ENCODE data around the gene CACNG4. TPM values are rescaled to one million over a fixed set of nuclear protein-coding genes. Genes with fewer than 3 reads are reported as not detected.

CACNG4 gene
- total RNA-seq, 4 donors from 2014 or later = 0.44 TPM; not detected in 3

GRCh38 chr17:67003231-67003630 lies 38.7 kb downstream of the CACNG4 start:
- DNase-seq (ENCODE audit: low spot score in 2 of 2) = no peak
- no peak for TF ChIP-seq EP300 (IDR thresholded peaks at IDR 0.05)
- TF ChIP-seq POLR2A (IDR thresholded peaks at IDR 0.05) = no peak
- no peak for TF ChIP-seq CTCF (IDR thresholded peaks at IDR 0.05)
- Histone ChIP-seq H3K27ac (no peak overlapping the region), H3K4me3 (no peak overlapping the region), H3K36me3 (no peaks in the 10 kb centered on the region), H3K9me3 (peaks cover 0 to 22% (median 0%) of the 10 kb centered on the region in 4 donors), H3K27me3 (no peaks in the 10 kb centered on the region), H3K4me1 (no peaks in the 10 kb centered on the region)
- WGBS, 2 donors = 88 to 94% methylated on average over 2 of the region's 2 CpGs

- Histone ChIP-seq H3K4me1 (no peaks in the 10 kb centered on the region), H3K27me3 (no peaks in the 10 kb centered on the region), H3K9me3 (peaks cover 0 to 30% (median 0%) of the 10 kb centered on the region in 4 donors), H3K4me3 (no peak overlapping the region), H3K27ac (no peak overlapping the region), H3K36me3 (no peaks in the 10 kb centered on the region)
- no peak for DNase-seq (ENCODE audit: low spot score in 2 of 2)
- WGBS, 2 donors = 72 to 80% methylated on average over 10 to 11 of the region's 11 CpGs
- TF ChIP-seq EP300 (IDR thresholded peaks at IDR 0.05) (no peak), POLR2A (IDR thresholded peaks at IDR 0.05) (no peak), CTCF (IDR thresholded peaks at IDR 0.05) (no peak)
Measured at GRCh38 chr17:67004181-67004580, 39.7 kb downstream of the CACNG4 start.

GRCh38 chr17:67007266-67007665 lies 42.8 kb downstream of the CACNG4 start:
- no peak for DNase-seq (ENCODE audit: low spot score in 2 of 2)
- no peak for TF ChIP-seq EP300 (IDR thresholded peaks at IDR 0.05)
- no peak for TF ChIP-seq POLR2A (IDR thresholded peaks at IDR 0.05)
- TF ChIP-seq CTCF (IDR thresholded peaks at IDR 0.05) = no peak
- Histone ChIP-seq H3K36me3 (no peaks in the 10 kb centered on the region), H3K4me1 (no peaks in the 10 kb centered on the region), H3K27me3 (no peaks in the 10 kb centered on the region), H3K9me3 (peaks cover 0 to 23% (median 0%) of the 10 kb centered on the region in 4 donors), H3K4me3 (no peak overlapping the region), H3K27ac (no peak overlapping the region)
- 83 to 87% methylated on average over 6 of the region's 6 CpGs for WGBS, 2 donors

GRCh38 chr17:67008101-67008500 lies 43.6 kb downstream of the CACNG4 start:
- Histone ChIP-seq H3K4me3 (no peak overlapping the region), H3K27me3 (no peaks in the 10 kb centered on the region), H3K9me3 (peaks cover 0 to 23% (median 0%) of the 10 kb centered on the region in 4 donors), H3K27ac (no peak overlapping the region), H3K4me1 (no peaks in the 10 kb centered on the region), H3K36me3 (no peaks in the 10 kb centered on the region)
- no peak for DNase-seq (ENCODE audit: low spot score in 2 of 2)
- WGBS, 2 donors = 86 to 91% methylated on average over 6 of the region's 6 CpGs
- TF ChIP-seq CTCF (IDR thresholded peaks at IDR 0.05) = no peak
- no peak for TF ChIP-seq EP300 (IDR thresholded peaks at IDR 0.05)
- no peak for TF ChIP-seq POLR2A (IDR thresholded peaks at IDR 0.05)

- no peaks in the 10 kb centered on the region for H3K36me3 ChIP-seq
- 80 to 84% methylated on average over 9 of the region's 9 CpGs for WGBS, 2 donors
- no peaks in the 10 kb centered on the region for H3K4me1 ChIP-seq
- peaks cover 0 to 23% (median 0%) of the 10 kb centered on the region in 4 donors for H3K9me3 ChIP-seq
- no peak overlapping the region for H3K4me3 ChIP-seq
- DNase-seq (ENCODE audit: low spot score in 2 of 2) = no peak
- no peak for TF ChIP-seq POLR2A (IDR thresholded peaks at IDR 0.05)
- no peak for TF ChIP-seq CTCF (IDR thresholded peaks at IDR 0.05)
- TF ChIP-seq EP300 (IDR thresholded peaks at IDR 0.05) = no peak
- no peak overlapping the region for H3K27ac ChIP-seq
- H3K27me3 ChIP-seq = no peaks in the 10 kb centered on the region
Measured at GRCh38 chr17:67011527-67012175, 47.1 kb downstream of the CACNG4 start.
